A172 (cell line): ENCODE measurements around the gene KNDC1. TPM values are rescaled to one million over a fixed set of nuclear protein-coding genes. Genes with fewer than 3 reads are reported as not detected.
"Not testable (repeated sequence)": the region's sequence is repeated elsewhere in the genome, so short reads cannot be mapped to it uniquely, and the experiment has no call there.

ENCODE experiments used
- DNase-seq: peaks from one replicate; pipeline ENCODE4 v3.0.0-alpha.2; 2015; ENCODE audit warnings: low spot score
- total RNA-seq: library from RNA; depleted of rRNA; stranded (reverse); fragments of >200 nt; shearing (Covaris generic); gene quantifications from 2 replicates; pipeline ENCODE4 v1.2.3, GENCODE V29; 2014

The KNDC1 gene
- total RNA-seq, 1 experiment from 2014 or later: 3.2 TPM

DNA sequence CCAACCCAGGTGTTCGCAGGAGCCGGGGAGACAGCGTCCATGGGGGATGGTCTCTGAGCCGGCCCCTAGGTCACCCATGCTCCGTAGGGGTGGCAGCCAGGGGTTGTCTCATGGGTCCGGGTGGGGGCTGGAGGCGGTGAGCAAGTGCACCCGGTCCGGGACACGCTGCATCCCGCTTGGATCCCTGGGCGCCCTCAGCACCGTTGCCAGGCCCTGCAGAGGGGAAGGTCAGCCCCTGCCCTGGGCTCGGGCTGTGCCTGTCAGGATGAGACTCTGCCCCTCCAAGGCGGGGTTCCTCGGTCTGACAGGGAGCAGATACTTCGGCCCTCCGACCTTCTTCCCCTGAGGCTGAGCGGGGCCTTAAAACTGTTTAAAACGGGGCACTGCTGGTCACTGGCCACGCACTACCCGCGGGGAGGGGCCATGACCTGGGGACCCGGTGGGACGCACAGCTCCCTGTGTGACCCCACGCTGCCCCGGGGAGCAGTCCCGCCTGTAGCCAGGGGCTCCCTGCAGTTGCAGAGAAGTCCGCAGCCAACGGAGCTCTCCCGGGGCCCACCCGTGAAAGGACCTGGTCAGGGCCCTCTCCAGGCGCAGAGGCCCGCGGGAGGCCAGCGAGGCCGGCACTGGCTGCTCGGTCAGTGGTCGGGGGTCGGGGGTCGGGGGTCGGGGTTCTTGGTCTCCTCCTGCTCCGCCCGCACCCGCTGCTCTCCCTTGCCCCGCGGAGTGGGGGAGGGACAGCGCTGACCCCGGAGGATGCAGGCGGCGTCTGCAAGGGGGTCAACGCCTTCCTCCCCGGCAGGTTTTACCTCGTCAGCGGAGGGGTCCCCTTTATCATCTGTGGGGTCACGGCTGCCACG is 33.4 kb upstream of the KNDC1 start:
- DNase-seq: no peak

GRCh38 chr10:133127291-133128125 is 32.5 kb upstream of the KNDC1 start:
- DNase-seq: no peak

- no peak for DNase-seq
Measured at GRCh38 chr10:133128126-133129070, 31.6 kb upstream of the KNDC1 start.

DNA sequence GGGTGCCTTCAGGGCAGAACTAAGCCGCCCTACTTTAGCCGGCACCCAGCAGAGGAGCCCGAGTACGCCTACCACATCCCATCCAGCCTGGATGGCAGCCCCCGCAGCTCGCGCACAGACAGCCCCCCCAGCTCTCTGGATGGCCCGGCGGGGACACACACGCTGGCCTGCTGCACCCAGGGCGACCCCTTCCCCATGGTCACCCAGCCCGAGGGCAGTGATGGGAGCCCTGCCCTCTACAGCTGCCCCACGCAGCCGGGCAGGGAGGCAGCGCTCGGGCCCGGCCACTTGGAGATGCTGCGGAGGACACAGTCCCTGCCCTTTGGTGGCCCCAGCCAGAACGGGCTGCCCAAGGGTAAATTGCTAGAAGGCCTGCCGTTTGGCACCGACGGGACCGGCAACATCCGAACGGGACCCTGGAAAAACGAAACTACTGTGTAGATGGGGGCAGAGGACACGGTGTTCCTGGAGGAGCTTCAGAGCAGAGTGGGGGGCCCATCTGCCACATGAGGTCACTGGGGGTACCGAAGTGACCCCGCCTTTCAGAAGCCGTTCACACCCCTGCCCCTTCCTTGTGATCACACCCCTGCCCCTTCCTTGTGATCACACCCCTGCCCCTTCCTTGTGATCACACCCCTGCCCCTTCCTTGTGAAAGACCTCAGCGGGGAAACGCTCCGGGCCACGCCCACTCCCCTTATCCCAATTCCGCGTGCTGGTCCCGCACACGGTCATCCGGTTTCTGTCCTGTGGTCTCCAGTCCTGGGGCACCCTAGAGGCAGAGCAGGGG is 30.8 kb upstream of the KNDC1 start:
- no peak for DNase-seq

DNA sequence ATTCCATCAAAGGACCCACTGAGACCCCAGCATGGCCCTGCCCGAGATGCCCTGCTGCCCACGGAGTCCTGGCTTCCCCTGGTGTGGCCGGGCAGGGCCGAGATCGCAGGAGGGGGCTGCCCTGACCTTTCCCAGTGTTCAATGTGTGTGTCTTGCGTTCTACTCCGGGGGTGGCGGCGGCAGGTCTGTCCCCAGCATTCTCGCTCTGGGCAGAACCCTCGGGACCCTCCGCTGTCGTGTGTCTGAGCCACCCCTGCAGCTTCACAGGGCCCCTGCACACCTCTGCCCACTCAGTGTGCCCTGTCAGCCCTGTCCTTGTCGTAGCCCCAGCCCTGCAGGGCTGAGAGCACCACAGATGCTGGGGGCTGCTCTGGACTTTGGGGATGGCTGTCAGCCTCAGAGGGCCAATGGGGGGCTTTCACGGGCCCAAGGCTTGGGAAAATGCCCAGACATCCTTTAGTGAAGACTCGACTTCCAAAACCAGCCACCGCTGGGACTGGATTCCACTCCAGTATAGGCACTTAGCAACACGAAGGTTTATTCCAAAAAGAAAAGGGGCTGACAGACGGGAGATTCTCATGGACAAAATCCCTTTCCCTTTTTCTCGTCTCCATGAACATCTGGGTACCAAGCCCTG is 30.0 kb upstream of the KNDC1 start:
- no peak for DNase-seq

DNA sequence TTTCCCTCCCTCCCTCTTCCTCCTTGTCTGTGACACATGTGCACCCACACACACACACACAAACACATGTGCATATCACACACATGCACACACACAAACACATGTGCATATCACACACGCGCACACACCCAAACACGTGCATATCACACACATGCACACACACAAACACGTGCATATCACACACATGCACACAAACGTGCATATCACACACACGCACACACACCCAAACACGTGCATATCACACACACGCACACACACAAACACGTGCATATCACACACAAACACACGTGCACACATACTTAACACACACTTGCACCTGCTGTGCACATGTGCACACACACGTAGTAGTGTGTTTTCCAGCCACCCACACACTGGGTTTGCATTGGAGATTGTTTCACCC is 29.4 kb upstream of the KNDC1 start:
- no peak for DNase-seq

DNA sequence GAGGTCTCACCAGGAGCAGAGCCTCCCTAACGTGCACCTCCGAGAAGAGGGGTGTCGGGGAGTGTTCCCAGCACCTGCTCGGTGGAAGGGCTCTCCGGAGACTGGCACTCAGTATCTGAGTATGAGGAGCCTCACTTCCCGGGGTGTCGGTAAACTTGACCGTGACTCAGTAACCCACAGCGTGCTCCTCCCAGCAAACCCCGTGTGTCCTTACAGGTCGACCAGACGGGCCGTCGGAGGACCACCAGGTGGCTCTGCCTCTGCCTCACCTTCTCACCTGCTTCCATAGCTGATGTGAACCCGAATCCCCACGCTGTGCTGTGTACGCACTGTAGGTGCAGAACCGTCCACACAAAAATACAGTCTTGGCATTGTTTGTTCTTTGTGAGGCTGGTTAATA is 29.0 kb upstream of the KNDC1 start:
- no peak for DNase-seq

DNA sequence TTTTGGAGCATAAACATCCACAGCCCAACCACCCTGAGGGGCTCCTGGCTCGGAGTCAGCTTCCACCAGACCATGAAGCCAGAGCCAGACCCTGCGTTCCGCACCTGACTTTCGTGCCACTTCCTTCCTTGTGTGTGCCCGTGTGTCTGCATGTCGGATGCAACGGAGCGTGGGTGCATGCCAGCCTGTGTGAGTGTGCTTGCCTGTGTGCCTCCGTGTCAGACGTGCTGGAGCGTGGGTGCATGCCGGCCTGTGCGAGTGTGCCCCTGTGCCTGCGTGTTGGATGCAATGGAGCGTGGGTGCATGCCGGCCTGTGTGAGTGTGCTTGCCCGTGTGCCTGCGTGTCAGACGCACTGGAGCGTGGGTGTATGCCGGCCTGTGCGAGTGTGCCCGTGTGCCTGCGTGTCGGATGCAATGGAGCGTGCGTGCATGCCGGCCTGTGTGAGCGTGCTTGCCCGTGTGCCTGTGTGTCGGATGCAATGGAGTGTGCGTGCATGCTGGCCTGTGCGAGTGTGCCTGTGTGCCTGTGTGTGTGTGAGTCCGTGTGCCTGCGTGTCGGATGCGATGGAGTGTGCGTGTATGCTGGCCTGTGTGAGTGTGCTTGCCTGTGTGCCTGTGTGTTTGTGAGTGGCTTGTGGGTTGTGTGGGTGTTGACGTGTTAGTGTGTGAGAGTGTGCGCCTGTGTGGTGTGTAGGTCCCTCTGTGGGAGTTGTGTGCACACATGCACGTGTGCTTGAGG is 28.1 kb upstream of the KNDC1 start:
- DNase-seq: no peak

- no peak for DNase-seq
Measured at GRCh38 chr10:133132473-133133291, 27.3 kb upstream of the KNDC1 start.

DNA sequence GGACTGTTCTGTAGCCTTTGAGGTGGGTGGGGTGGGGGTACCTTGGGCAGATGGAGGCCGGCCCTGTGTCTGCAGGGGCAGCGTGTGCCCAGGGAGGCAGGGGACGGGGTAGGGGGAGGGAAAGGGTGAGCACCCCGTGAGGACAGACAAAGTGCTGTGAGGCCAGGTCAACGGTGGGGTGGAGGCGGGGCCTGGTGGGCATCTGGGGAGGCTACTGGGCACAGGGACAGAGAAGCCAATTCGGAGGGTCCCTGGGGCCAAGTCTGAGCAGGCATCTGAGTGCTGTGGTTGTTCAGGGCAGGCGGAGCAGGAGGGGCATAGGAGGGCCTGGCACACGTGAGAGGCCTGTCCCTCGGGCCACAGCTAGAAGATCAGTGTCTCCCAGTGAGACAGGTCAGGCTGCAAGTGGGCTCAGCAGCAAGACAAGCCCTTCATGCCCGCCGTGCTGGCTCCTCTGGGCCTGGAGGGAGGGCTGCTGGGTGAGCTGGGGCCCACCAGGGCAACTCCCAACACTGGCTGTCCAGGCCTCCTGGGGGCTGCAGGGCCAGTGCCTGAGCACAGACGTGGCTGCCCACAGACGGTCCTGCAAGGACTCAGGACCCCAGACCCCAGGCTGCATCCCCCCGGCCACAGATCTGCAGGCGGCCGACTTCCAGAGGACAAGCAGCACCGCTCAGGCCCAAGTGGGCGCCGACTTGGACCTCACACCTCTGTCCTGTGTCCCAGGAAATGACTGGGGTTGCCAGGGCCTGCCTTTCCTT is 26.4 kb upstream of the KNDC1 start:
- no peak for DNase-seq

DNA sequence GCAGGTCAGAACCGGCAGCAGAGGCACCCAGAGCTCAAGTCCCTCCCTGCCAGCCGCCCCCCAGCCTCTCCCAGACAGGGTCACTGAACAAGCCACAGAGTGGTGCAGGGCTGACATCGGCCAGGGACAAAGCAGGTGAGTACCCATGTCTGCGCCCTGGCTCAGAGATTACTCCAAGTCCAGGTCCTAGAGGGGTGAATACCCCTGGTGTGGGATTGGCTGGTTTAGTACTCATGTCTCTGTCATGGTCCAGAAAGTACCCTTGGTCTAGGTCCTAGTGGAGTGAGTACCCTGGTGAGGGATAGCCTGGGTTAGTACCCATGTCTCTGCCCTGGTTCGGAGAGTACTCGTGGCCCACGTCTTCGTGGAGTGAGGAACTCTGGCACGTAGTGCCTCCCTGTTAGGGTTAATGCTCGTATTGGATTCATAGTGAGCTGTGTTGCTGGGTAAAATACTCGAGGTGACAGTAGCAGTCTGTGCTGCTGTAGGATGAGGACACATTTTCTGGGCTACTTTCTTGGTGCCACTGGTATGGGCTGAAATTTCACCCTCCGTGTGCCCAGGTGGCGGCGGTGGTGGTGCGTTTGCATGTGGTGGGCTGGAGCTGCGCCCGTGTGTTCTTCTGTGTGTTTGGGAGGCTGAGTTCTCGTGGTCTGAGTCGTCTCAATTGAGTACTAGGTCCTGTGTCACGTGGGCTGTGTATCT is 25.5 kb upstream of the KNDC1 start:
- DNase-seq: no peak

GRCh38 chr10:133135116-133135465 is 24.9 kb upstream of the KNDC1 start:
- no peak for DNase-seq

DNA sequence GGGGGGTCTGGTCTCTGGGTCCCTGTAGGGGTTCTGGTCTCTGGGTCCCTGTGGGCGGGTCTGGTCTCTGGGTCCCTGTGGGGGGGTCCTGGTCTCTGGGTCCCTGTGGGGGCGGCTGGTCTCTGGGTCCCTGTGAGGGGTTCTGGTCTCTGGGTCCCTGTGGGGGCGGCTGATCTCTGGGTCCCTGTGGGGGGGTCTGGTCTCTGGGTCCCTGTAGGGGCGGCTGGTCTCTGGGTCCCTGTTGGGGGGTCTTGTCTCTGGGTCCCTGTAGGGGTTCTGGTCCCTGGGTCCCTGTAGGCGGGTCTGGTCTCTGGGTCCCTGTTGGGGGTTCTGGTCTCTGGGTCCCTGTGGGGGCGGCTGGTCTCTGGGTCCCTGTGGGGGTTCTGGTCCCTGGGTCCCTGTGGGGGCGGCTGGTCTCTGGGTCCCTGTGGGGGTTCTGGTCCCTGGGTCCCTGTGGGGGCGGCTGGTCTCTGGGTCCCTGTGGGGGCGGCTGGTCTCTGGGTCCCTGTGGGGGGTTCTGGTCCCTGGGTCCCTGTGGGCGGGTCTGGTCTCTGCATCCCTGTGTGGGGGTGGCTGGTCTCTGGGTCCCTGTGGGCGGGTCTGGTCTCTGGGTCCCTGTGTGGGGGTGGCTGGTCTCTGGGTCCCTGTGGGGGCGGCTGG is 22.4 kb upstream of the KNDC1 start:
- DNase-seq: not testable (repeated sequence)

- no peak for DNase-seq
Measured at GRCh38 chr10:133139551-133140065, 20.4 kb upstream of the KNDC1 start.

GRCh38 chr10:133140417-133141143 is 19.4 kb upstream of the KNDC1 start:
- DNase-seq: no peak
